ENCODE measurements around the gene P4HA3.

DNA sequence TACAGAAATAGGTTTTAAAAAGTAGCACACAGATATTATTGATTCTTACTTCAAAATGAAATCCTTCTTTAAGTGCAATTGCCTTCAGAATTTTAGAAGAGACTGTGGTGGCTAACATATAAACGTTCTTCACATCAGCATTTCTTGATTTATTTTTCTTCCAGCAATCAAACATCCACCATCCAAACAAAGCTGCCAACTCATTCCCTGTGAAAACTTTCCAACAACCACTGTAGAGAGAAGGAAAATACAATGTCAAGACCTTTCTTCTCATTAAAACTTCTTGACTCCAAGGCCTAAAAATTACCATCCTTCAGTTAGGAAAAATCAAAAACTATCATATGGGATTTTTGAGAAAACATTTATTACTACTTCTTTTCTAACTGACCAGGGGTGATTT is 34.0 kb upstream of the P4HA3 start:
- TF ChIP-seq RAD21 (IDR thresholded peaks at IDR 0.05; ENCODE audit: low read depth), result no peak
- no peak for TF ChIP-seq SIN3A (IDR thresholded peaks at IDR 0.05; ENCODE audit: low read depth)
- TF ChIP-seq, protein P1, sequence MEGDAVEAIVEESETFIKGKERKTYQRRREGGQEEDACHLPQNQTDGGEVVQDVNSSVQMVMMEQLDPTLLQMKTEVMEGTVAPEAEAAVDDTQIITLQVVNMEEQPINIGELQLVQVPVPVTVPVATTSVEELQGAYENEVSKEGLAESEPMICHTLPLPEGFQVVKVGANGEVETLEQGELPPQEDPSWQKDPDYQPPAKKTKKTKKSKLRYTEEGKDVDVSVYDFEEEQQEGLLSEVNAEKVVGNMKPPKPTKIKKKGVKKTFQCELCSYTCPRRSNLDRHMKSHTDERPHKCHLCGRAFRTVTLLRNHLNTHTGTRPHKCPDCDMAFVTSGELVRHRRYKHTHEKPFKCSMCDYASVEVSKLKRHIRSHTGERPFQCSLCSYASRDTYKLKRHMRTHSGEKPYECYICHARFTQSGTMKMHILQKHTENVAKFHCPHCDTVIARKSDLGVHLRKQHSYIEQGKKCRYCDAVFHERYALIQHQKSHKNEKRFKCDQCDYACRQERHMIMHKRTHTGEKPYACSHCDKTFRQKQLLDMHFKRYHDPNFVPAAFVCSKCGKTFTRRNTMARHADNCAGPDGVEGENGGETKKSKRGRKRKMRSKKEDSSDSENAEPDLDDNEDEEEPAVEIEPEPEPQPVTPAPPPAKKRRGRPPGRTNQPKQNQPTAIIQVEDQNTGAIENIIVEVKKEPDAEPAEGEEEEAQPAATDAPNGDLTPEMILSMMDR (IDR thresholded peaks at IDR 0.05 in 2 of 3, conservative IDR thresholded peaks at IDR 0.05 in 1 of 3; ENCODE audit: borderline replicate concordance in 1 of 3, insufficient read depth in 1 of 3, low read depth in 2 of 3, low read length in 2 of 3), result no peak
- no peak for TF ChIP-seq EZH2 (IDR thresholded peaks at IDR 0.05)
